Esophagus muscularis mucosa (tissue), 4 donors: ENCODE measurements around the gene DHX34.

ENCODE experiments used
- CTCF ChIP-seq, 3 experiments: fragments of 200-600 bp in 2 of 3; fragments of 450-650 bp in 1 of 3; sonication (generic) in 2 of 3; IDR thresholded peaks; one replicate each; pipeline ENCODE4 v1.5.1; 2017 to 2019; ENCODE audit warnings: antibody characterized with exemption in 3 of 3, mild to moderate bottlenecking in 2 of 3, moderate library complexity in 1 of 3
- EP300 ChIP-seq: sonication (generic); formaldehyde crosslinking; IDR thresholded peaks from one replicate; pipeline ENCODE4 v1.6.1; 2017; ENCODE audit warnings: antibody characterized with exemption
- POLR2A ChIP-seq: fragments of 450-650 bp; IDR thresholded peaks from one replicate; pipeline ENCODE4 v1.6.1; 2017; ENCODE audit warnings: antibody characterized with exemption, moderate library complexity, mild to moderate bottlenecking, low read depth

DNA sequence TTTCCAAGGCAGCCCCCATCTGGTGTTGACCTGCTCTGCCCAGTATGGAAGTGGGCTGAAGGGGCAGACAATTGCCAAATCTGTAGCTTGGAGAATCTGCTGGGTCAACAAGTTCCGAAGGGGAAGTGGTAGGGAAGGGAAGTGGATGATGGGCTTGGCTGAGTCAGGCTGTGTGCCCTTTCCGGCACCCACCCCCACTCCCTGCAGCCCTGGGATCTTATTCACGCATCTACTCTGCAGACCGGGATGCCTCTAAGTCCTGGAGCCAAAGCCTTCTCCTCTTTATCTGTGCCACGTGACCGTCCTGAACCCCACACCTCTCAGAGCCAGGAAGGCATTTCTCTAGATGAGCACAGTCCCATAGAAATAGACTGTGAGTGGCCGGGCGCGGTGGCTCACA, 24.6 kb upstream of the DHX34 start:
- TF ChIP-seq POLR2A: no peak
- TF ChIP-seq CTCF (IDR thresholded peaks at IDR 0.05): no peak
- no peak for TF ChIP-seq EP300
